GM12878 (cell line): ENCODE data around the gene SIT1. TPM values are rescaled to one million over a fixed set of nuclear protein-coding genes. Genes with fewer than 3 reads are reported as not detected.

Experiments used
- ATAC-seq: fragments of 200-7000 bp; cut with Tn5 transposase; 3 replicates; pipeline ENCODE4 v1.9.1; 2020; ENCODE audit warnings: mild to moderate bottlenecking, moderate library complexity
- BruUV-seq: library from RNA; stranded (reverse); fragments of 400-500 nt; replicated peaks from 2 replicates; lab custom pipeline; 2021; lab: Mats Ljungman, UMichigan
- CTCF ChIA-PET: fragments of 300-600 bp; sonication (Branson Sonifier 250); formaldehyde crosslinking; extraction: SDS; loops from one replicate; lab custom pipeline; 2021; ENCODE audit warnings: inconsistent platforms; lab: Yijun Ruan, JAX
- POLR2A ChIA-PET: fragments of 350-600 bp; formaldehyde crosslinking; extraction: SDS; loops from one replicate; lab custom pipeline; 2021; ENCODE audit warnings: inconsistent platforms; lab: Charles Lee
- RAD21 ChIA-PET: fragments of 300-600 bp; sonication (Branson Sonifier 250); formaldehyde crosslinking; loops from one replicate; lab custom pipeline; 2023; ENCODE audit warnings: antibody characterized with exemption; ENCODE audit not compliant: unreplicated experiment; lab: Charles Lee
- SMC1A ChIA-PET: fragments of 300-600 bp; sonication (Branson Sonifier 250); formaldehyde crosslinking; loops from one replicate; lab custom pipeline; 2023; ENCODE audit not compliant: unreplicated experiment, uncharacterized antibody; lab: Charles Lee
- DNase-seq: peaks from one replicate; pipeline ENCODE4 v3.0.0-alpha.2; 2011; ENCODE audit warnings: low read depth, low spot score
- FAIRE-seq: peaks from 3 replicates; lab custom pipeline; 2011; peaks lifted over from hg19 to GRCh38; lab: Jason Lieb, UNC
- H2AFZ ChIP-seq: 2 replicates; pipeline ENCODE4 v1.6.0; 2011; ENCODE audit warnings: low read depth, low read length, control low read depth; ENCODE audit not compliant: control insufficient read depth
- H3K27ac ChIP-seq: 2 replicates; pipeline ENCODE4 v1.5.1; 2011; ENCODE audit warnings: control low read depth; ENCODE audit not compliant: control insufficient read depth, insufficient read depth
- H3K27me3 ChIP-seq, 2 experiments: replicated peaks in 1 of 2; 2 replicates each; pipeline versions ENCODE4 v1.6.0 to v1.6.1; 2011; ENCODE audit warnings: low read length in 1 of 2; ENCODE audit not compliant: control insufficient read depth in 2 of 2, insufficient read depth in 2 of 2
- H3K36me3 ChIP-seq, 2 experiments: 2 replicates each; pipeline ENCODE4 v1.5.1; 2011; ENCODE audit warnings: low read length in 1 of 2; ENCODE audit not compliant: control insufficient read depth in 2 of 2, insufficient read depth in 2 of 2
- H3K4me1 ChIP-seq: 2 replicates; pipeline ENCODE4 v1.6.1; 2011; ENCODE audit warnings: mild to moderate bottlenecking, low read length, moderate library complexity, mixed read lengths; ENCODE audit not compliant: control insufficient read depth, insufficient read depth
- H3K4me2 ChIP-seq: 2 replicates; pipeline ENCODE4 v1.6.0; 2011; ENCODE audit warnings: control low read depth; ENCODE audit not compliant: control insufficient read depth, insufficient read depth
- H3K4me3 ChIP-seq: fragments of 200-600 bp; sonication (generic); 2 replicates; pipeline ENCODE4 v1.5.1; 2016
- H3K79me2 ChIP-seq: 2 replicates; pipeline ENCODE4 v1.6.0; 2011; ENCODE audit warnings: low read length; ENCODE audit not compliant: control insufficient read depth, insufficient read depth
- H3K9ac ChIP-seq: 2 replicates; pipeline ENCODE4 v1.8.0; 2011; ENCODE audit warnings: low read length, control low read depth, mixed read lengths; ENCODE audit not compliant: control insufficient read depth, insufficient read depth
- H3K9me3 ChIP-seq: replicated peaks from 3 replicates; pipeline ENCODE4 v1.5.1; 2011; ENCODE audit warnings: mild to moderate bottlenecking, low read length; ENCODE audit not compliant: control insufficient read depth, insufficient read depth
- H4K20me1 ChIP-seq: 2 replicates; pipeline ENCODE4 v1.6.0; 2011; ENCODE audit not compliant: control insufficient read depth, insufficient read depth
- ASH2L ChIP-seq: fragments of 300-600, 200-600 bp; sonication (generic); IDR thresholded peaks from 2 replicates; pipeline ENCODE4 v1.6.1; 2017; ENCODE audit warnings: low read depth, mild to moderate bottlenecking, borderline replicate concordance
- IKZF2 ChIP-seq, 2 experiments: fragments of 450-650 bp; IDR thresholded peaks; 2 replicates each; pipeline ENCODE4 v1.6.1; 2017; ENCODE audit warnings: mild to moderate bottlenecking in 2 of 2, moderate library complexity in 2 of 2
- MEF2B ChIP-seq: fragments of 450-650 bp; IDR thresholded peaks from 2 replicates; pipeline ENCODE4 v1.6.1; 2018; ENCODE audit warnings: mild to moderate bottlenecking, moderate library complexity; ENCODE audit not compliant: partially characterized antibody, poor library complexity, severe bottlenecking
- NFYA ChIP-seq: IDR thresholded peaks from 2 replicates; pipeline ENCODE4 v1.6.1; 2011; ENCODE audit warnings: low read depth, mild to moderate bottlenecking, low read length, improper control_type of control experiment, borderline replicate concordance
- ZZZ3 ChIP-seq: IDR thresholded peaks from 2 replicates; pipeline ENCODE4 v1.6.1; 2011; ENCODE audit warnings: low read depth; ENCODE audit not compliant: control insufficient read depth, insufficient read length
- WGBS: methylation state at CpG from one replicate; pipeline ENCODE4 v1.1.6; 2016; ENCODE audit warnings: low lambda C conversion rate; ENCODE audit not compliant: insufficient replicate concordance, insufficient coverage; ENCODE audit errors: missing lambda C conversion rate; 5-methylcytosine and 5-hydroxymethylcytosine counted together
- in situ Hi-C: fragments of 300-500 bp; cut with MboI; formaldehyde crosslinking; loops from 9 replicates; pipeline ENCODE4 v1.14.3; 2018; ENCODE audit warnings: mixed read lengths
- intact Hi-C: fragments of 100-400 bp; cut with micrococcal nuclease; formaldehyde crosslinking; loops from one replicate; pipeline ENCODE4 v1.14.2; 2022; ENCODE audit not compliant: unreplicated experiment
- polyA plus RNA-seq, 11 experiments: library from polyadenylated mRNA; depleted of rRNA in 4 of 11; unstranded in 6 of 11; stranded (reverse) in 5 of 11; fragments of >200 nt; fragmentation: Nextera tagmentation in 4 of 11; fragmentation: Illumina TruSeq in 1 of 11; extraction: Ambion mirVana in 4 of 11; extraction: Trizol in 1 of 11; gene quantifications; 1 replicate in 1 of 11; 2 replicates in 10 of 11; pipeline versions ENCODE4 v1.2.1 to v1.2.3, GENCODE V29; 2011 to 2016; ENCODE audit warnings: inconsistent platforms in 2 of 11, missing spikeins in 2 of 11, low read depth in 1 of 11
- total RNA-seq, 4 experiments: library from RNA; depleted of rRNA in 3 of 4; stranded (reverse); fragments of >200 nt in 3 of 4; fragmentation: Illumina TruSeq in 1 of 4; extraction: Trizol in 1 of 4; gene quantifications; 2 replicates each; pipeline versions ENCODE4 v1.2.1 to v1.2.3, GENCODE V29; 2013 to 2021
- TF ChIP-seq, protein P1 (sequence below): fragments of 150-350 bp; IDR thresholded peaks from 2 replicates; pipeline ENCODE4 v1.6.1; 2014; ENCODE audit warnings: mild to moderate bottlenecking, low read depth, low read length
- TF ChIP-seq, protein P2 (sequence below): fragments of 450-650 bp; IDR thresholded peaks from 2 replicates; pipeline ENCODE4 v1.6.1; 2016; ENCODE audit warnings: mild to moderate bottlenecking
- TF ChIP-seq, protein P3 (sequence below): IDR thresholded peaks from 2 replicates; pipeline ENCODE4 v1.6.1; 2012; ENCODE audit warnings: improper control_type of control experiment, low read depth, low read length; ENCODE audit not compliant: insufficient replicate concordance
- TF ChIP-seq, protein P4 (sequence below): fragments of 450-650 bp; IDR thresholded peaks from 2 replicates; pipeline ENCODE4 v1.6.1; 2017; ENCODE audit warnings: low read depth, mild to moderate bottlenecking, moderate library complexity

SIT1 gene
- total and polyA plus RNA-seq, 10 of the 15 experiments (the other 5 are each of a cell fraction or from before 2014, with no cell fraction given), result 0.97 to 137 (median 59.7) TPM

DNA sequence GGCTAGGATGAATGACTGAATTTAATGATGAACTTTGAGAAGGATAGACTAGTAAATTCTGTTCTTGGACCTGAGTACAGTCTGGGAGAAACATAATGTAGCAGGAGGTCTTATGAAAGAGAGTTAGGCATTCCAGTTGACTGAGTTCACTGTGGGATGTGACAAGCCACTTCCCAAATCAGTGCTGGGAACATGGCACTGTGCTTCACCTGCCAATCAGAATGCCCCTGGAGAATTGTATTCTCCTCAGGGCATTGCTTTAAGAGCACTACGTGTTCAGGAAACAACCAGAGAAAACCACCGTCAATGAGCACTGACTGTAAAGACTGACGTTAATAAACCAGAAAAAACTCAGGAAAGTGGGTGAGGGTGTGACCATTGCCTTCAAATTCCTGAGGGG lies 8.6 kb upstream of the SIT1 start:
- ChIA-PET CTCF (interaction anchor here (0.5 to 13.5 kb wide), 16 partner anchors 12 to 223 kb away, joined by 3 to 227 read pairs (median 6); partner anchors contain the start of genes CREB3, GBA2, RGP1 and TLN1), RAD21 (interaction anchor here (0.8 to 5.2 kb wide), 7 partner anchors 11 to 131 kb away, joined by 3 to 60 read pairs (median 14); partner anchors contain the start of genes CREB3, TESK1 and TLN1), POLR2A (interaction anchor here (0.9 to 10.9 kb wide), 8 partner anchors 11 to 119 kb away, joined by 3 to 163 read pairs (median 6); partner anchors contain the start of genes CD72, CREB3, SIT1 and TESK1)
- peak overlapping the region; percentile 90 for H3K27ac ChIP-seq
- intact Hi-C loops (loop anchor here (2.0 to 10.0 kb wide), 2 partner anchors 69 to 165 kb away; partner anchors contain the start of genes FAM221B and TMEM8B), in situ Hi-C loops (no loop called here)
- peak overlapping the region; percentile 78 for H3K9ac ChIP-seq
- H3K9me3 ChIP-seq, result no peaks in the 10 kb centered on the region
- H3K36me3 ChIP-seq, result peaks cover 6 to 9% of the 10 kb centered on the region in 2 experiments; a peak in 3 of 4 replicates
- no peak for FAIRE-seq
- no peak for ATAC-seq
- H3K4me3 ChIP-seq, result peak overlapping the region; percentile 85
- TF ChIP-seq MEF2B (peak; percentile 89), NFYA (no peak), IKZF2 (IDR thresholded peaks at IDR 0.05) (0 out of 4 replicates have a peak, but pooled peaks of 1 of the 2 experiments have one; percentile 22), ZZZ3 (no peak), ASH2L (no peak)
- TF ChIP-seq, protein P1, sequence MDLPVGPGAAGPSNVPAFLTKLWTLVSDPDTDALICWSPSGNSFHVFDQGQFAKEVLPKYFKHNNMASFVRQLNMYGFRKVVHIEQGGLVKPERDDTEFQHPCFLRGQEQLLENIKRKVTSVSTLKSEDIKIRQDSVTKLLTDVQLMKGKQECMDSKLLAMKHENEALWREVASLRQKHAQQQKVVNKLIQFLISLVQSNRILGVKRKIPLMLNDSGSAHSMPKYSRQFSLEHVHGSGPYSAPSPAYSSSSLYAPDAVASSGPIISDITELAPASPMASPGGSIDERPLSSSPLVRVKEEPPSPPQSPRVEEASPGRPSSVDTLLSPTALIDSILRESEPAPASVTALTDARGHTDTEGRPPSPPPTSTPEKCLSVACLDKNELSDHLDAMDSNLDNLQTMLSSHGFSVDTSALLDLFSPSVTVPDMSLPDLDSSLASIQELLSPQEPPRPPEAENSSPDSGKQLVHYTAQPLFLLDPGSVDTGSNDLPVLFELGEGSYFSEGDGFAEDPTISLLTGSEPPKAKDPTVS, result no peak
- TF ChIP-seq, protein P2, sequence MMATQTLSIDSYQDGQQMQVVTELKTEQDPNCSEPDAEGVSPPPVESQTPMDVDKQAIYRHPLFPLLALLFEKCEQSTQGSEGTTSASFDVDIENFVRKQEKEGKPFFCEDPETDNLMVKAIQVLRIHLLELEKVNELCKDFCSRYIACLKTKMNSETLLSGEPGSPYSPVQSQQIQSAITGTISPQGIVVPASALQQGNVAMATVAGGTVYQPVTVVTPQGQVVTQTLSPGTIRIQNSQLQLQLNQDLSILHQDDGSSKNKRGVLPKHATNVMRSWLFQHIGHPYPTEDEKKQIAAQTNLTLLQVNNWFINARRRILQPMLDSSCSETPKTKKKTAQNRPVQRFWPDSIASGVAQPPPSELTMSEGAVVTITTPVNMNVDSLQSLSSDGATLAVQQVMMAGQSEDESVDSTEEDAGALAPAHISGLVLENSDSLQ, result peak; percentile 83
- TF ChIP-seq, protein P3, sequence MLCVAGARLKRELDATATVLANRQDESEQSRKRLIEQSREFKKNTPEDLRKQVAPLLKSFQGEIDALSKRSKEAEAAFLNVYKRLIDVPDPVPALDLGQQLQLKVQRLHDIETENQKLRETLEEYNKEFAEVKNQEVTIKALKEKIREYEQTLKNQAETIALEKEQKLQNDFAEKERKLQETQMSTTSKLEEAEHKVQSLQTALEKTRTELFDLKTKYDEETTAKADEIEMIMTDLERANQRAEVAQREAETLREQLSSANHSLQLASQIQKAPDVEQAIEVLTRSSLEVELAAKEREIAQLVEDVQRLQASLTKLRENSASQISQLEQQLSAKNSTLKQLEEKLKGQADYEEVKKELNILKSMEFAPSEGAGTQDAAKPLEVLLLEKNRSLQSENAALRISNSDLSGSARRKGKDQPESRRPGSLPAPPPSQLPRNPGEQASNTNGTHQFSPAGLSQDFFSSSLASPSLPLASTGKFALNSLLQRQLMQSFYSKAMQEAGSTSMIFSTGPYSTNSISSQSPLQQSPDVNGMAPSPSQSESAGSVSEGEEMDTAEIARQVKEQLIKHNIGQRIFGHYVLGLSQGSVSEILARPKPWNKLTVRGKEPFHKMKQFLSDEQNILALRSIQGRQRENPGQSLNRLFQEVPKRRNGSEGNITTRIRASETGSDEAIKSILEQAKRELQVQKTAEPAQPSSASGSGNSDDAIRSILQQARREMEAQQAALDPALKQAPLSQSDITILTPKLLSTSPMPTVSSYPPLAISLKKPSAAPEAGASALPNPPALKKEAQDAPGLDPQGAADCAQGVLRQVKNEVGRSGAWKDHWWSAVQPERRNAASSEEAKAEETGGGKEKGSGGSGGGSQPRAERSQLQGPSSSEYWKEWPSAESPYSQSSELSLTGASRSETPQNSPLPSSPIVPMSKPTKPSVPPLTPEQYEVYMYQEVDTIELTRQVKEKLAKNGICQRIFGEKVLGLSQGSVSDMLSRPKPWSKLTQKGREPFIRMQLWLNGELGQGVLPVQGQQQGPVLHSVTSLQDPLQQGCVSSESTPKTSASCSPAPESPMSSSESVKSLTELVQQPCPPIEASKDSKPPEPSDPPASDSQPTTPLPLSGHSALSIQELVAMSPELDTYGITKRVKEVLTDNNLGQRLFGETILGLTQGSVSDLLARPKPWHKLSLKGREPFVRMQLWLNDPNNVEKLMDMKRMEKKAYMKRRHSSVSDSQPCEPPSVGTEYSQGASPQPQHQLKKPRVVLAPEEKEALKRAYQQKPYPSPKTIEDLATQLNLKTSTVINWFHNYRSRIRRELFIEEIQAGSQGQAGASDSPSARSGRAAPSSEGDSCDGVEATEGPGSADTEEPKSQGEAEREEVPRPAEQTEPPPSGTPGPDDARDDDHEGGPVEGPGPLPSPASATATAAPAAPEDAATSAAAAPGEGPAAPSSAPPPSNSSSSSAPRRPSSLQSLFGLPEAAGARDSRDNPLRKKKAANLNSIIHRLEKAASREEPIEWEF, result peak; percentile 40
- TF ChIP-seq, protein P4, sequence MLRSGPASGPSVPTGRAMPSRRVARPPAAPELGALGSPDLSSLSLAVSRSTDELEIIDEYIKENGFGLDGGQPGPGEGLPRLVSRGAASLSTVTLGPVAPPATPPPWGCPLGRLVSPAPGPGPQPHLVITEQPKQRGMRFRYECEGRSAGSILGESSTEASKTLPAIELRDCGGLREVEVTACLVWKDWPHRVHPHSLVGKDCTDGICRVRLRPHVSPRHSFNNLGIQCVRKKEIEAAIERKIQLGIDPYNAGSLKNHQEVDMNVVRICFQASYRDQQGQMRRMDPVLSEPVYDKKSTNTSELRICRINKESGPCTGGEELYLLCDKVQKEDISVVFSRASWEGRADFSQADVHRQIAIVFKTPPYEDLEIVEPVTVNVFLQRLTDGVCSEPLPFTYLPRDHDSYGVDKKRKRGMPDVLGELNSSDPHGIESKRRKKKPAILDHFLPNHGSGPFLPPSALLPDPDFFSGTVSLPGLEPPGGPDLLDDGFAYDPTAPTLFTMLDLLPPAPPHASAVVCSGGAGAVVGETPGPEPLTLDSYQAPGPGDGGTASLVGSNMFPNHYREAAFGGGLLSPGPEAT, result 0 out of 2 replicates have a peak, but pooled peaks have one; percentile 23
- TF ChIP-seq, all 136 proteins: peak for 5
- Histone ChIP-seq H4K20me1 (no peaks in the 10 kb centered on the region), H3K4me2 (peak overlapping the region; percentile 95), H3K79me2 (peaks cover 34% of the 10 kb centered on the region), H3K4me1 (peaks cover 34% of the 10 kb centered on the region), H3K27me3 (no peaks in the 10 kb centered on the region), H2AFZ (no peak overlapping the region; the same call in 1 of the 2 replicates)
- BruUV-seq, result no TSS peak
- SMC1A ChIA-PET, result interaction anchor here (0.9 to 12.5 kb wide), 7 partner anchors 12 to 223 kb away, joined by 3 to 145 read pairs (median 9); partner anchors contain the start of genes CREB3, SIT1 and TLN1
- 21% methylated on average over 3 of the region's 3 CpGs for WGBS
- no peak for DNase-seq
